ENCODE measurements around the gene TRAPPC12.

TRAPPC12 gene

DNA sequence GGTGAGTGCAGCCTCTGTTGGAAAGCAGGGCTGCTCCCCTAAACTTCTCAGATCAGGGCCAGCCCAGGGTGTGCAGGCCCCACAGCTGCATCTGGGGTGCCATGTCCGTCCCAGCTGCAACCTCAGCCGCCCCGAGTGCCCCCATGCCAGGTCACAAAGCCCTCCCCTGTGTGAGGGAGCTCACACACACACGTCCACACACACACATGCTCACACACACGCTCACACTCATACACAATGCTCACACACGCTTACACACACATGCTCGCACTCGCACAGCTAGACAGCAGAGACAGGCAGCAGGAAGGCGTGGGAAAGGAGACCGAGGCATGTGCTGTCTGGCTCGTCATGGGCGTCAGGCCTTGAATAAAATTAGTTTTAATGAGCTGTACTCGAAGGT is 84.5 kb downstream of the TRAPPC12 start:
- no peaks in the 10 kb centered on the region for H3K27me3 ChIP-seq (replicated peaks; ENCODE audit: control insufficient read depth, insufficient read depth, low read length)
- H3K36me3 ChIP-seq (ENCODE audit: control insufficient read depth, insufficient read depth, low read length), result peaks cover 21% of the 10 kb centered on the region
- DNase-seq (ENCODE audit: extremely low read depth, insufficient read length), result no peak
- TF ChIP-seq, protein P1, sequence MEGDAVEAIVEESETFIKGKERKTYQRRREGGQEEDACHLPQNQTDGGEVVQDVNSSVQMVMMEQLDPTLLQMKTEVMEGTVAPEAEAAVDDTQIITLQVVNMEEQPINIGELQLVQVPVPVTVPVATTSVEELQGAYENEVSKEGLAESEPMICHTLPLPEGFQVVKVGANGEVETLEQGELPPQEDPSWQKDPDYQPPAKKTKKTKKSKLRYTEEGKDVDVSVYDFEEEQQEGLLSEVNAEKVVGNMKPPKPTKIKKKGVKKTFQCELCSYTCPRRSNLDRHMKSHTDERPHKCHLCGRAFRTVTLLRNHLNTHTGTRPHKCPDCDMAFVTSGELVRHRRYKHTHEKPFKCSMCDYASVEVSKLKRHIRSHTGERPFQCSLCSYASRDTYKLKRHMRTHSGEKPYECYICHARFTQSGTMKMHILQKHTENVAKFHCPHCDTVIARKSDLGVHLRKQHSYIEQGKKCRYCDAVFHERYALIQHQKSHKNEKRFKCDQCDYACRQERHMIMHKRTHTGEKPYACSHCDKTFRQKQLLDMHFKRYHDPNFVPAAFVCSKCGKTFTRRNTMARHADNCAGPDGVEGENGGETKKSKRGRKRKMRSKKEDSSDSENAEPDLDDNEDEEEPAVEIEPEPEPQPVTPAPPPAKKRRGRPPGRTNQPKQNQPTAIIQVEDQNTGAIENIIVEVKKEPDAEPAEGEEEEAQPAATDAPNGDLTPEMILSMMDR (IDR thresholded peaks at IDR 0.05; ENCODE audit: insufficient read depth, low read length, poor library complexity, severe bottlenecking), result no peak
- no peak overlapping the region for H3K4me3 ChIP-seq (replicated peaks; ENCODE audit: low read depth, low read length)

DNA sequence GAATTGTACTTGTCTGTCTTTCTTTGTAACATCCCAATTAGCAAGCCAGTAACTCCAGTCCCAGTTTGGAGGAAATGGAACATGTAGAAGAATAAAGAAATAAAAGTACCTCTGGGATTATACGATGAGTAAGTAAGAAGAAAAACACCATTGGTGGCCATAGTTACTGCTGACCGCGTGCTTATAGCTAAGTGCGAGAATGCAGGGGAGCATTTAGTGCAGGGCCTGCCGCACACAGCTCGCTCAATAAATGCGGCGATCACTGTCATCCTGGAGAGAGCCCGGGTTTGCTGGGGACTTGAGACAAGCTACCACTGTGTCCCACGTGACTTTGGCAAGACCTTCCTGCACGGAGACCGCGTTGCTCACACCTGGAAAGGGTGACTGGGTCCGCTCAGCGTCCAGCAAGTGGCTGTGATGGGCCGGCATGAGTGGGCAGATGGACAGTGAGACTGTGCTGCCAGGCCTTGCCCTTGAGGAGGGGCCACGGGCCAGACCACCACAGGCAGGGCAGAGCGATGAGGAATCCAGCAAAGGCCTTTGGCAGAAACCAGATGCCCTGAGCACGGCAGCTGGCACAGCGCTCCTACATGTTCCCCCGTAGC is 85.0 kb downstream of the TRAPPC12 start:
- H3K4me3 ChIP-seq (replicated peaks; ENCODE audit: low read depth, low read length), result no peak overlapping the region
- peaks cover 22% of the 10 kb centered on the region for H3K36me3 ChIP-seq (ENCODE audit: control insufficient read depth, insufficient read depth, low read length)
- DNase-seq (ENCODE audit: extremely low read depth, insufficient read length), result no peak
- TF ChIP-seq, protein P1 (IDR thresholded peaks at IDR 0.05; ENCODE audit: insufficient read depth, low read length, poor library complexity, severe bottlenecking), result no peak
- no peaks in the 10 kb centered on the region for H3K27me3 ChIP-seq (replicated peaks; ENCODE audit: control insufficient read depth, insufficient read depth, low read length)

DNA sequence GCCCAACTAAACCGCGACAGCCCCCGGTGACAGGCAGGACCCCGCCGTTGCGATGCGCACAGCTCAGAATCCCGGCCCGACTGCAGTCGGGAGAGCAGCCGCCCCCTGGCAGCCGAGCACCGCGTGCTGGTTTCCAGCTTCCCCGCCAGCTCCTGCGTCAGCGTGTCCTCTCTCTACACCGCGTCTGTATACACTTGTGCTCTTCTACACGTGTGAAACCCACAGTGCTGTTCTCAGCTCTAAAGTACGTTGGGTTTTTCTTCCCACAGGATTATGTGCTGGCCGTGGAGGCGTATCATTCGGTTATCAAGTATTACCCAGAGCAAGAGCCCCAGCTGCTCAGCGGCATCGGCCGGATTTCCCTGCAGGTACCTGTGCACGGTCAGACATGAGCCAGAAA is 85.8 kb downstream of the TRAPPC12 start:
- H3K36me3 ChIP-seq (ENCODE audit: control insufficient read depth, insufficient read depth, low read length), result peaks cover 26% of the 10 kb centered on the region
- H3K27me3 ChIP-seq (replicated peaks; ENCODE audit: control insufficient read depth, insufficient read depth, low read length), result no peaks in the 10 kb centered on the region
- TF ChIP-seq, protein P1 (IDR thresholded peaks at IDR 0.05; ENCODE audit: insufficient read depth, low read length, poor library complexity, severe bottlenecking), result no peak
- no peak for DNase-seq (ENCODE audit: extremely low read depth, insufficient read length)
- H3K4me3 ChIP-seq (replicated peaks; ENCODE audit: low read depth, low read length), result no peak overlapping the region

DNA sequence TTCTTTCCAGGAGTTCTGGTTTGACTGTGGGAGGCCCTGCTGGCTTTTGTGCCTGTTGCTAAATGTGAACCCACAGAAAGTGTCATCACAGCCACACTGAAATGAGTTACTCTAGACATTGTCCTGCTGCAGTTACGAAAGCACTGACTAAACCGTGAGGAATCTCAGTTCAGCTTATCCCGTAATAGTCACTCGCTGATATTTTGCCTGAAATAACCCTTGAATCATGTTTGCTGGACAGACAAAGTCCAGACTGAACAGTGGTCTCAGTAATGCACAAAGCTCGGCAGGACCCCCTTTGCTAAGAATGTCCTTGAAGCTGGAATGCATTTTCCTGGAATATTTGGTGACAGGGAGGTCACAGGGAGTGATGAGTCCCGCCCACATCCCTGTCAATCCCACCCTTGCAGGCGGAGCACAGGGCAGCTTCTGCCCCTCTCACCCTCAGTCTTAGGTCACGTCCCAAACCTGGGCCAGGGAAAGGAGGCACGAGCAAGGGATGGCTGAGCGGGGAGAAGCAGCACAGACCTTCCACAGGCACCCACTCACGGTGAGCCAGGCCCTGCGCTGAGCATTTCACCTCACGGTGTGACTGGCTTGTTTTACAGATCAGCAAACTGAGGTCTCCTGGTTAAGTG is 86.5 kb downstream of the TRAPPC12 start:
- Histone ChIP-seq H3K4me3 (replicated peaks; ENCODE audit: low read depth, low read length) (no peak overlapping the region), H3K27me3 (replicated peaks; ENCODE audit: control insufficient read depth, insufficient read depth, low read length) (no peaks in the 10 kb centered on the region), H3K36me3 (ENCODE audit: control insufficient read depth, insufficient read depth, low read length) (peaks cover 29% of the 10 kb centered on the region)
- no peak for DNase-seq (ENCODE audit: extremely low read depth, insufficient read length)
- TF ChIP-seq, protein P1 (IDR thresholded peaks at IDR 0.05; ENCODE audit: insufficient read depth, low read length, poor library complexity, severe bottlenecking), result no peak

DNA sequence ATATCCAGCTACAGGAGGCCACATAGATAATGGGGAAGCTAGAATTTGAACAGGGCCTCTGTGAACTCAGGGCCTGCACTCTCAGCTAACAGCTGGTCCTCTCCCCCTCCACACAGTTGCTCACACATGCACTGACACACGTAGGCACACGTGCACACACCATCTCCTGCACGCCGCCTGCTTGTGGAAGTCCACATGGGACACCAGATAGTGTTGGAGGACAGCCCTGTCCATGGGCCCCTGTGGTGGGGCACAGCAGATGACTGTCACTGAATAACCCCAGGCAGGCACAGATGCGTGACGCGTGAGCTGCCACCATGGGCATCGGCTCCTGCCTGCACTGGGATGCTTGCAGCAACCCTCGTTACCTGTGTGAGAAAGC is 87.0 kb downstream of the TRAPPC12 start:
- TF ChIP-seq, protein P1 (IDR thresholded peaks at IDR 0.05; ENCODE audit: insufficient read depth, low read length, poor library complexity, severe bottlenecking), result no peak
- no peak for DNase-seq (ENCODE audit: extremely low read depth, insufficient read length)
- Histone ChIP-seq H3K27me3 (replicated peaks; ENCODE audit: control insufficient read depth, insufficient read depth, low read length) (no peaks in the 10 kb centered on the region), H3K4me3 (replicated peaks; ENCODE audit: low read depth, low read length) (no peak overlapping the region), H3K36me3 (ENCODE audit: control insufficient read depth, insufficient read depth, low read length) (peaks cover 28% of the 10 kb centered on the region)

Measured in GM06990 (cell line).